ENCODE measurements around the gene AQP11. TPM values are rescaled to one million over a fixed set of nuclear protein-coding genes. Genes with fewer than 3 reads are reported as not detected.
A peak's percentile ranks its signal among the peaks of the same experiment; 100 is the strongest.

AQP11 gene
- total RNA-seq, 1 experiment from 2014 or later: 1.4 TPM

DNA sequence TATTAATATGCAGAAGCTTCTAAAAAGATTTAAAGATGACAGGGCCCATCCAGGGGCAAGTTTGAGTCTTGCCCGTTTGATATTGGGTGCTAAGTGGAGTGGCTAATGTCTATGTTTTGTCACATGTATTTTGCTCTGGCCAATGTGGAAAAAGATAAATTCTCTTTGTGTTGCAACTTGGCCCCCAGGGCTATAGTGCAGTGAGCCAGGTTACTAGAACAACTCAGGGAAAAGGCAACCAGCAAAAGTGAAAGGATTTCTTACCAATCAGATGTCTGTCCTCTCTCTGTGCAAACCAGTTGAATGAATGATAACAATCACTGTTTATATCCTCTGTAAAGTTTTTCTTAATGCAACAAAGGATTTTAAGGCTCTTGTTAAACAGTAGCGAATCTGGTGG lies 52.5 kb downstream of the AQP11 start:
- peak; percentile 3 for DNase-seq (ENCODE audit: low read depth, low spot score)
- in situ Hi-C loops (cut with HindIII; ENCODE audit: low pct_unique_long_range_greater_than_20kb, low sequenced_read_pairs): no loop called here

DNA sequence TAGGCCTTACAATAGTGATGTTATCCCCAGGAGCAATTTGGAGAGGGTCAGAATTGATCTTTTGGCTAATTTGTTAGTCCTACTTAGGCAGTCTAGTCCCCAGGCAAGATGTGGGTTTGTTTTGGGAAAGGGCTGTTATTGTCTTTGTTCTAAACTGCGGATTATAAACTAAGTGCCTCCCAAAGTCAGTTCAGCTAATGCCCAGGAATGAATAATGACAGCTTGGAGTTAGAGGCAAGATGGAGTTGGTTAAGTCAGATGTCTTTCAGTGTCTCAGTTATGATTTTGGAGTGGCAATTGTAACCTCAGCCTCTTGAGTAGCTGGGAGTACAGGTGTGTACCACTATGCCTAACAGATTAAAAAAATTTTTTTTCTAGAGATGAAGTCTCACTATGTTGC lies 55.1 kb downstream of the AQP11 start:
- no peak for DNase-seq (ENCODE audit: low read depth, low spot score)
- in situ Hi-C loops (cut with HindIII; ENCODE audit: low pct_unique_long_range_greater_than_20kb, low sequenced_read_pairs): no loop called here

DNA sequence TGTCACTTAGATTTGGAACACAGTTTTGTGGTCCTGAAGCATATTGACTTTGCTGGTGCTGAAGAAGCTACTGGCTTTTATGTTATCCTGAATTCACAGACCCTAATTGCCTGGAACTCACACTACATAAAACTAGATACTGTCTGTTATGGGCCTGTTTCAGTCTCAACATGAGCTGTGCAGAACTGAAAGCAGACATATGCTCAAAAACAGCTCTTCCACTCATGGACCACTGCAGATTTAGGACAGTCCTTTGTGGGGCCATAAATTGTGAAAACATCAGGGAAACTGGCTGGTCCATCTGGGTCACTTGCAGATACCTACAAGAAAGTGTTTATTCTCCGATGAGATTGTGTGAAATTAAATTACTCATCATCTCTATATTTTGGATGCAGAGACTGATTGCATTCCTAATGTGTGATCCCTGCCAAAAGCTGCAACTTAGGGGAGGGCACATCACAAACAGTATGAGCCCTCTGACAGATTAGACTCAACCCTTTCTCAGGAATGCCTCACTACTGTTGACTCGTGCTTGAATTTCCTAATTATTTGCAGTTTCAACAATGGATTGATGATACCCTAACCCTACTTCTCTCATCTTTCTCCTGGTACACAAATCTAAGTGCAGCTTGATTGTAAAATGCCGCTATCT lies 58.0 kb downstream of the AQP11 start:
- no peak for DNase-seq (ENCODE audit: low read depth, low spot score)
- in situ Hi-C loops (cut with HindIII; ENCODE audit: low pct_unique_long_range_greater_than_20kb, low sequenced_read_pairs): no loop called here

DNA sequence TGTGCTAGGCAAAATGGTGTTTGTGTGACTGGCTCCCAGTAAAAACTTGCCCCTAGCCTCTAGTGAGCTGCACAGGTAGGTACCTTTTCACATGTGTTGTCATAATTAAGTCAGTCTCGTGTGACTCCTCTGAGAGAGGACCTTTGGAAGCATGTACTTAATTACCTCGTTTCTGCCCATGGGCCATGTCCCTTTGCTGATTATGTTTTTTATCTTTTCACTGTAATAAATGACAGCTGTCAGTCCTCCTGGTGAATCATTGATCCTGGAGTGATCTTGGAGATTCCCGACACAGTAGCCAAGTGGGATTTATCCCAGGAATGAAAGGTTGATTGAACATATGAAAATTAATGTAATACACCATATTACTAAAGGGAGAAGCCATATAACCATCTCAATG lies 60.4 kb downstream of the AQP11 start:
- no peak for DNase-seq (ENCODE audit: low read depth, low spot score)
- in situ Hi-C loops (cut with HindIII; ENCODE audit: low pct_unique_long_range_greater_than_20kb, low sequenced_read_pairs): no loop called here

DNA sequence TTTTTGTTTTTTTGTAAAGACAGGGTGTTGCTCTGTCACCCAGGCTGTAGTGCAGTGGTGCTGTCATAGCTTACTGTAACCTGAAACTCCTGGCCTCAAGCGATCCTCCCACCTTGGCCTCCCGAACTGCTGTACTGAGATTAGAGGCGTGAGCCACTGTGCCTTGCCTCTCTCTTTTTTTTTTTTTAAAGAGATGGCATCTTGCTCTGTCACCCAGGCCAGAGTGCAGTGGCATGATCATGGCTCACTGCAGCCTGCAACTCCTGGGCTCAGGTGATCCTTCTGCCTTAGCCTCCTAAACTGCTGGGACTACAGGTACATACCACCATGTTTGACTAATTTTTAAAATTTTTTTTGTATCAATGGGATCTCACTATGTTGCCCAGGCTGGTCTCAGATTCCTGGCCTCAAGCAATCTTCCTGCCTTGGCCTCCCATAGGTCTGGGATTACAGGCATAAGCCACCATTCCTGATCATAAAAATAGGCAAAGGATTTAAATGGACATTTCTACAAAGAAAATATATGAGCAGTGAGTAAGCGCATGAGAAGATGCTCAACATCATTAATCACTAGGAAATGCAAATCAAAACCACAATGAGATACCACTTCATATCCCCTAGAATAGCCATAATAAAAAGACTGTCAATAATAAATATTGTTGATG lies 65.1 kb downstream of the AQP11 start:
- in situ Hi-C loops (cut with HindIII; ENCODE audit: low pct_unique_long_range_greater_than_20kb, low sequenced_read_pairs): no loop called here
- no peak for DNase-seq (ENCODE audit: low read depth, low spot score)

DNA sequence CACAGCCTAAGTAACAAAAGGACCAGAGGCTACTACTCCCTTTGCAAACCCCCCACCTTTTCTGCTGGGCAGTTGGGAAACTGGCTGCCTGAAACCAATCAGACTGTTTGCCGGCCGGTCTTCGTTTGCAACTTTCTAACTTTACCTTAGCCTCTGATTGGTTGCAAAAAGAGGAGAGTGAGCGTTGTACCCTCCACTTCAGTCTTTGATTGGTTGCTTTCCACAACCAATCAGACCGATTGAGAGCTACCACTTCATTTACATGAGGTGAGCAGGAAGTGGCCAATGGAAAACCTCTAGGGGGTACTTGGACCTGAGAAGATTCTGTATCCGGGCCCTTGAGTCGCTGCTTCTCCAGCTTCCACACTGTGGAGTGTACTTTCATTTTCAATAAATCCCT lies 66.6 kb downstream of the AQP11 start:
- DNase-seq (ENCODE audit: low read depth, low spot score): no peak
- in situ Hi-C loops (cut with HindIII; ENCODE audit: low pct_unique_long_range_greater_than_20kb, low sequenced_read_pairs): no loop called here

DNA sequence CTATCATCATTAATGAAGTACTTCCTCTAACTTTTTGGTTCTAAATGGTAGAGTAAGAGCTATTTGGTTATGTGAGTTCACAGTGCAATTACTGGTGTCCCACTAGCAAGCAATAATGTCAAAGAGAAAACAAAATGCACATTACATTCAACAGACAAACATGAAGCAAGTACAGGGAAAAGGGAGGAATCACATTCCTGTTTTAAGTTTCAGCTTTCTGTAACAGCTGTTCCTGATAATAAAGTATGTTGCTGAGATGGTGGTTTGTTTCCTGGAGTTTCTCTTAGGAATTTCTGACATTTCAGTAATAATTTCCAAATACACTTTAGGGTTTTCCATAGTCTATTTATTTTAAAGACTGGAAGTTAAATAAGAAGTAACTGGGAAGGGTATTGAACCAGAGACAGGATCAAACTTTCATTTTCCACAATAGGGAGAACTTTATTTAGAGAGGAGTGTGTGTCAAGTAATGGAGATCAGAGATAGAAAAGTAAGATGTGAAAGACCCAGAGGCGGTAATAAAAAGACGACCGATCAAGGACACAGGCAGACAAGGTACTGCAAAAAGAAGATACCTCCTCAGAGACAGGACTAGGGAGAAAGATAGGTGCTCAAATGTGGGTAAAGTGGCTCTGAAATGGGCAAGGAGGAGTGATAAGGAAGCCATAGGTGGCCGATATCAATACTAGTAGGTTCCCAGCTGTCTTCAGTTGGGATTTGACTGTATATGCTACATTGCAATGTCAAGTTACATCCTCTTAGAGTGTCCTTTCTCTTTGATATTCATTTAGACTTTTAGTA lies 68.7 kb downstream of the AQP11 start:
- in situ Hi-C loops (cut with HindIII; ENCODE audit: low pct_unique_long_range_greater_than_20kb, low sequenced_read_pairs): no loop called here
- no peak for DNase-seq (ENCODE audit: low read depth, low spot score)

Small RNA genes lying within 50 kb of the gene (small RNA-seq; reads per million reads assigned to genes)
- gene RNU7-59P: 0 reads per million in 2 experiments

Other genes starting within 250 kb of the AQP11 start
- gene PAK1, start 115.9 kb upstream of the AQP11 start, total RNA-seq (2014; rRNA removed; shearing (Covaris generic)): 28.8 and 29.0 TPM in 2 replicates
- 219 and 224 TPM in 2 replicates for gene CLNS1A, start 47.8 kb downstream of the AQP11 start, total RNA-seq (2014; rRNA removed; shearing (Covaris generic))
- gene RSF1, start 230.8 kb downstream of the AQP11 start, total RNA-seq (2014; rRNA removed; shearing (Covaris generic)): 12.1 and 12.3 TPM in 2 replicates
- gene AAMDC, start 231.2 kb downstream of the AQP11 start, total RNA-seq (2014; rRNA removed; shearing (Covaris generic)): 6.5 and 7.3 TPM in 2 replicates